ENCODE measurements around the gene PRIM1. TPM values are rescaled to one million over a fixed set of nuclear protein-coding genes. Genes with fewer than 3 reads are reported as not detected.
"Not testable (repeated sequence)": the region's sequence is repeated elsewhere in the genome, so short reads cannot be mapped to it uniquely, and the experiment has no call there.

The PRIM1 gene
- total RNA-seq, 1 donor from 2014 or later, result 15.1 TPM

GRCh38 chr12:56759263-56759908, 7.3 kb upstream of the PRIM1 start:
- no peak for TF ChIP-seq CTCF (IDR thresholded peaks at IDR 0.05)
- POLR2A ChIA-PET, result interaction anchor here (0.6 kb wide), 1 partner anchor 10 kb away, joined by 4 read pairs; no protein-coding TSS in a partner anchor
- H3K4me1 Mint-ChIP-seq, result no peaks in the 10 kb centered on the region

GRCh38 chr12:56758728-56759262, 6.7 kb upstream of the PRIM1 start:
- Mint-ChIP-seq H3K4me3 (no peak overlapping the region), H3K27me3 (no peaks in the 10 kb centered on the region), H3K9me3 (peaks cover 3% of the 10 kb centered on the region), H3K36me3 (ENCODE audit: low read depth) (no peaks in the 10 kb centered on the region), H3K4me1 (no peaks in the 10 kb centered on the region), H3K27ac (no peak overlapping the region)
- no peak for TF ChIP-seq CTCF (IDR thresholded peaks at IDR 0.05)
- ATAC-seq (ENCODE audit: low read depth), result no peak
- ChIA-PET CTCF (interaction anchor here (0.8 to 8.6 kb wide), 4 partner anchors 229 to 353 kb away, joined by 4 to 68 read pairs (median 12); no protein-coding TSS in a partner anchor), POLR2A (no interaction called here)
- intact Hi-C loops (cut with micrococcal nuclease), result loop anchor here (5.0 kb wide), 1 partner anchor 249 kb away; the partner anchor contains the start of gene ZBTB39
- DNase-seq, result no peak

More at GRCh38 chr12:56759263-56759908, 7.3 kb upstream of the PRIM1 start:
- no peaks in the 10 kb centered on the region for H3K36me3 Mint-ChIP-seq (ENCODE audit: low read depth)
- DNase-seq (no peak), ATAC-seq (ENCODE audit: low read depth) (no peak)
- no peak overlapping the region for H3K27ac Mint-ChIP-seq
- no peaks in the 10 kb centered on the region for H3K27me3 Mint-ChIP-seq
- CTCF ChIA-PET, result interaction anchor here (1.2 to 8.6 kb wide), 3 partner anchors 228 to 353 kb away, joined by 4 to 68 read pairs (median 20); no protein-coding TSS in a partner anchor
- intact Hi-C loops (cut with micrococcal nuclease), result loop anchor here (5.0 kb wide), 1 partner anchor 248 kb away; the partner anchor contains the start of gene ZBTB39
- peaks cover 3% of the 10 kb centered on the region for H3K9me3 Mint-ChIP-seq
- no peak overlapping the region for H3K4me3 Mint-ChIP-seq

GRCh38 chr12:56757971-56758370, 5.8 kb upstream of the PRIM1 start:
- ATAC-seq (ENCODE audit: low read depth); H3K27ac Mint-ChIP-seq; H3K9me3 Mint-ChIP-seq; H3K4me1 Mint-ChIP-seq; POLR2A ChIA-PET; DNase-seq; H3K27me3 Mint-ChIP-seq; H3K4me3 Mint-ChIP-seq; H3K36me3 Mint-ChIP-seq (ENCODE audit: low read depth): not testable (repeated sequence)
- CTCF ChIA-PET, result interaction anchor here (0.7 to 8.6 kb wide), 6 partner anchors 17 to 305 kb away, joined by 3 to 68 read pairs (median 4); no protein-coding TSS in a partner anchor
- intact Hi-C loops (cut with micrococcal nuclease), result loop anchor here (1.0 to 5.0 kb wide), 5 partner anchors 229 to 425 kb away; partner anchors contain the start of gene ZBTB39

GRCh38 chr12:56753566-56753965, 1.4 kb upstream of the PRIM1 start:
- ATAC-seq (ENCODE audit: low read depth), result no peak
- DNase-seq, result no peak
- ChIA-PET POLR2A (interaction anchor here (0.6 to 1.9 kb wide), 3 partner anchors 28 to 358 kb away, joined by 3 to 10 read pairs (median 10); partner anchors contain the start of genes NACA and STAT6), CTCF (interaction anchor here (1.4 to 8.6 kb wide), 3 partner anchors 234 to 358 kb away, joined by 5 to 68 read pairs (median 7); partner anchors contain the start of gene STAT6)
- Mint-ChIP-seq H3K27ac (no peak overlapping the region), H3K4me3 (no peak overlapping the region), H3K36me3 (ENCODE audit: low read depth) (peaks cover 4% of the 10 kb centered on the region), H3K4me1 (peaks cover 32% of the 10 kb centered on the region), H3K9me3 (no peaks in the 10 kb centered on the region), H3K27me3 (no peaks in the 10 kb centered on the region)
- intact Hi-C loops (cut with micrococcal nuclease), result no loop called here
- TF ChIP-seq CTCF (IDR thresholded peaks at IDR 0.05), result no peak

GRCh38 chr12:56750596-56750995, 1.5 kb downstream of the PRIM1 start:
- not testable (repeated sequence) for H3K4me3 Mint-ChIP-seq
- peak overlapping the region; percentile 94 for H3K27ac Mint-ChIP-seq

More at GRCh38 chr12:56750596-56750995, 1.5 kb downstream of the PRIM1 start:
- DNase-seq; CTCF ChIA-PET; ATAC-seq (ENCODE audit: low read depth); H3K27me3 Mint-ChIP-seq; H3K9me3 Mint-ChIP-seq: not testable (repeated sequence)
- H3K4me1 Mint-ChIP-seq, result peaks cover 43% of the 10 kb centered on the region
- POLR2A ChIA-PET, result interaction anchor here (0.6 to 1.6 kb wide), 4 partner anchors 25 to 770 kb away, joined by 3 to 17 read pairs (median 6); partner anchors contain the start of genes NACA and PTGES3
- peaks cover 17% of the 10 kb centered on the region for H3K36me3 Mint-ChIP-seq (ENCODE audit: low read depth)
- intact Hi-C loops (cut with micrococcal nuclease), result loop anchor here (2.0 kb wide), 1 partner anchor 114 kb away; no protein-coding TSS in a partner anchor
